GM12878 (cell line): ENCODE data around the gene FFAR3. TPM values are rescaled to one million over a fixed set of nuclear protein-coding genes. Genes with fewer than 3 reads are reported as not detected.

Source experiments
- CREB1 ChIP-seq: IDR thresholded peaks from 2 replicates; pipeline ENCODE4 v1.6.1; 2012; ENCODE audit warnings: low read depth, mild to moderate bottlenecking, inconsistent platforms
- CREM ChIP-seq: IDR thresholded peaks from 2 replicates; pipeline ENCODE4 v1.6.1; 2014; ENCODE audit warnings: antibody characterized with exemption, low read depth
- DPF2 ChIP-seq: fragments of 450-650 bp; IDR thresholded peaks from 2 replicates; pipeline ENCODE4 v1.6.1; 2017; ENCODE audit warnings: mild to moderate bottlenecking
- EGR1 ChIP-seq, 2 experiments: IDR thresholded peaks; 1 replicate in 1 of 2; 2 replicates in 1 of 2; pipeline ENCODE4 v1.6.1; 2011 to 2012; ENCODE audit warnings: low read depth in 2 of 2, low read length in 2 of 2, borderline replicate concordance in 1 of 2, mild to moderate bottlenecking in 1 of 2, moderate library complexity in 1 of 2
- GABPA ChIP-seq: IDR thresholded peaks from 2 replicates; pipeline ENCODE4 v1.6.1; 2014; ENCODE audit warnings: antibody characterized with exemption, low read depth, mild to moderate bottlenecking, inconsistent platforms
- JUNB ChIP-seq: IDR thresholded peaks from 2 replicates; pipeline ENCODE4 v1.6.1; 2016; ENCODE audit warnings: antibody characterized with exemption, mild to moderate bottlenecking
- KDM1A ChIP-seq: fragments of 200-600 bp; sonication (generic); IDR thresholded peaks from 2 replicates; pipeline ENCODE4 v1.6.1; 2016; ENCODE audit warnings: borderline replicate concordance
- MLLT1 ChIP-seq: fragments of 450-650 bp; IDR thresholded peaks from 2 replicates; pipeline ENCODE4 v1.6.1; 2016; ENCODE audit warnings: mild to moderate bottlenecking
- RFX5 ChIP-seq: IDR thresholded peaks from 2 replicates; pipeline ENCODE4 v1.6.1; 2011; ENCODE audit warnings: low read depth, low read length, improper control_type of control experiment
- SIX5 ChIP-seq: IDR thresholded peaks from 2 replicates; pipeline ENCODE4 v1.6.1; 2011; ENCODE audit warnings: mild to moderate bottlenecking, low read depth, low read length, moderate library complexity; ENCODE audit not compliant: severe bottlenecking
- SMAD5 ChIP-seq: IDR thresholded peaks from 2 replicates; pipeline ENCODE4 v1.6.1; 2016; ENCODE audit warnings: antibody characterized with exemption, low read depth
- SP1 ChIP-seq: IDR thresholded peaks from one replicate; pipeline ENCODE4 v1.6.1; 2011; ENCODE audit warnings: low read depth, low read length
- SPI1 ChIP-seq: IDR thresholded peaks from 2 replicates; pipeline ENCODE4 v1.6.1; 2011; ENCODE audit warnings: low read depth, mild to moderate bottlenecking, low read length, moderate library complexity, borderline replicate concordance; ENCODE audit not compliant: insufficient read depth
- TARDBP ChIP-seq: IDR thresholded peaks from 2 replicates; pipeline ENCODE4 v1.6.1; 2016; ENCODE audit warnings: borderline replicate concordance
- YBX1 ChIP-seq: fragments of 450-650 bp; IDR thresholded peaks from 2 replicates; pipeline ENCODE4 v1.6.1; 2016; ENCODE audit warnings: antibody characterized with exemption
- ZNF207 ChIP-seq: fragments of 450-650 bp; IDR thresholded peaks from 2 replicates; pipeline ENCODE4 v1.6.1; 2014; ENCODE audit warnings: antibody characterized with exemption, mild to moderate bottlenecking, borderline replicate concordance
- polyA plus RNA-seq, 11 experiments: library from polyadenylated mRNA; depleted of rRNA in 4 of 11; unstranded in 6 of 11; stranded (reverse) in 5 of 11; fragments of >200 nt; fragmentation: Nextera tagmentation in 4 of 11; fragmentation: Illumina TruSeq in 1 of 11; extraction: Ambion mirVana in 4 of 11; extraction: Trizol in 1 of 11; gene quantifications; 1 replicate in 1 of 11; 2 replicates in 10 of 11; pipeline versions ENCODE4 v1.2.1 to v1.2.3, GENCODE V29; 2011 to 2016; ENCODE audit warnings: inconsistent platforms in 2 of 11, missing spikeins in 2 of 11, low read depth in 1 of 11
- total RNA-seq, 4 experiments: library from RNA; depleted of rRNA in 3 of 4; stranded (reverse); fragments of >200 nt in 3 of 4; fragmentation: Illumina TruSeq in 1 of 4; extraction: Trizol in 1 of 4; gene quantifications; 2 replicates each; pipeline versions ENCODE4 v1.2.1 to v1.2.3, GENCODE V29; 2013 to 2021
- TF ChIP-seq, protein P1 (sequence below): IDR thresholded peaks from 2 replicates; pipeline ENCODE4 v1.6.1; 2012; ENCODE audit warnings: low read depth, low read length, improper control_type of control experiment
- TF ChIP-seq, protein P2 (sequence below): IDR thresholded peaks from 2 replicates; pipeline ENCODE4 v1.6.1; 2011; ENCODE audit warnings: low read depth, mild to moderate bottlenecking, low read length, moderate library complexity, borderline replicate concordance; ENCODE audit errors: extremely low read depth
- TF ChIP-seq, protein P3 (sequence below): fragments of 450-650 bp; formaldehyde crosslinking; IDR thresholded peaks from 2 replicates; pipeline ENCODE4 v1.5.0; 2022; ENCODE audit warnings: mild to moderate bottlenecking, missing genetic modification characterization
- TF ChIP-seq, protein P4 (sequence below): fragments of 450-650 bp; IDR thresholded peaks from 2 replicates; pipeline ENCODE4 v1.6.1; 2018; ENCODE audit warnings: mild to moderate bottlenecking, low read depth, moderate library complexity; ENCODE audit not compliant: partially characterized antibody

FFAR3 gene
- total and polyA plus RNA-seq, 10 of the 15 experiments (the other 5 are each of a cell fraction or from before 2014, with no cell fraction given), result 0.15 to 0.18 TPM; not detected in 8

DNA sequence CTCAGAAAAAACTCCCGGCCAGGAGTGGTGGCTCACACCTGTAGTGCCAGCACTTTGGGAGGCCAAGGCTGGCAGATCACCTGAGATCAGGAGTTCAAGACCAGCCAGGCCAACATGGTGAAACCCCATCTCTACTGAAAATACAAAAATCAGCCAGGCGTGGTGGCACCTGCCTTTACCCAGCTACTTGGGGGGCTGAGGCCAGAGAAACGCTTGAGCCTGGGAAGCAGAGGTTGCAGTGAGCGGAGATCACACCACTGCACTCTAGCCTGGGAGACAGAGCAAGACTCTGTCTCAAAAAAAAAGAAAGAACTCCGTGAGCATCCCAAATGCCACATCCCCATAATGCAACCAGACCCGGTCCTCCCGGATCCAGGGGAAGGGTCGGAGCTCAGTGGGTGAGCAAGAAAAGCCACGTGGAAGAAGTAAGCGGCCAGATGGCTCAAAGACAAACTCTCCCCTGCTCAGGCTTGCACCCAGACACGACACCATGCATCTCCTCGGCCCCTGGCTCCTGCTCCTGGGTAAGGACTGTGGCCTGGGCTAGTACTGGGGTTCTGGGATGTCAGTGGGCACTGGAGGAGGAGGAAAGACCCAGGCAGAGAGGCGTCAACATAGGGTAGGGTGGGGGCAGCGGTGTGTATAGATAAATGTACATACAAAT is 26.6 kb upstream of the FFAR3 start (continued):
- TF ChIP-seq, protein P1, sequence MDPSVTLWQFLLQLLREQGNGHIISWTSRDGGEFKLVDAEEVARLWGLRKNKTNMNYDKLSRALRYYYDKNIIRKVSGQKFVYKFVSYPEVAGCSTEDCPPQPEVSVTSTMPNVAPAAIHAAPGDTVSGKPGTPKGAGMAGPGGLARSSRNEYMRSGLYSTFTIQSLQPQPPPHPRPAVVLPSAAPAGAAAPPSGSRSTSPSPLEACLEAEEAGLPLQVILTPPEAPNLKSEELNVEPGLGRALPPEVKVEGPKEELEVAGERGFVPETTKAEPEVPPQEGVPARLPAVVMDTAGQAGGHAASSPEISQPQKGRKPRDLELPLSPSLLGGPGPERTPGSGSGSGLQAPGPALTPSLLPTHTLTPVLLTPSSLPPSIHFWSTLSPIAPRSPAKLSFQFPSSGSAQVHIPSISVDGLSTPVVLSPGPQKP, result no peak
- TF ChIP-seq RFX5 (no peak), SP1 (no peak), GABPA (no peak), SMAD5 (0 out of 2 replicates have a peak, but pooled peaks have one; percentile 10), EGR1 (IDR thresholded peaks at IDR 0.05; ENCODE audit: borderline replicate concordance in 1 of 2, low read depth in 2 of 2, low read length in 2 of 2) (no peak), MLLT1 (peak; percentile 14; the same call in 1 of the 2 replicates), TARDBP (no peak), JUNB (no peak), CREB1 (no peak), SIX5 (no peak), DPF2 (no peak), ZNF207 (no peak; the same call in 1 of the 2 replicates), KDM1A (no peak), YBX1 (no peak), CREM (no peak), SPI1 (no peak)
- TF ChIP-seq, protein P2, sequence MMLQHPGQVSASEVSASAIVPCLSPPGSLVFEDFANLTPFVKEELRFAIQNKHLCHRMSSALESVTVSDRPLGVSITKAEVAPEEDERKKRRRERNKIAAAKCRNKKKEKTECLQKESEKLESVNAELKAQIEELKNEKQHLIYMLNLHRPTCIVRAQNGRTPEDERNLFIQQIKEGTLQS, result no peak
- TF ChIP-seq, protein P3, sequence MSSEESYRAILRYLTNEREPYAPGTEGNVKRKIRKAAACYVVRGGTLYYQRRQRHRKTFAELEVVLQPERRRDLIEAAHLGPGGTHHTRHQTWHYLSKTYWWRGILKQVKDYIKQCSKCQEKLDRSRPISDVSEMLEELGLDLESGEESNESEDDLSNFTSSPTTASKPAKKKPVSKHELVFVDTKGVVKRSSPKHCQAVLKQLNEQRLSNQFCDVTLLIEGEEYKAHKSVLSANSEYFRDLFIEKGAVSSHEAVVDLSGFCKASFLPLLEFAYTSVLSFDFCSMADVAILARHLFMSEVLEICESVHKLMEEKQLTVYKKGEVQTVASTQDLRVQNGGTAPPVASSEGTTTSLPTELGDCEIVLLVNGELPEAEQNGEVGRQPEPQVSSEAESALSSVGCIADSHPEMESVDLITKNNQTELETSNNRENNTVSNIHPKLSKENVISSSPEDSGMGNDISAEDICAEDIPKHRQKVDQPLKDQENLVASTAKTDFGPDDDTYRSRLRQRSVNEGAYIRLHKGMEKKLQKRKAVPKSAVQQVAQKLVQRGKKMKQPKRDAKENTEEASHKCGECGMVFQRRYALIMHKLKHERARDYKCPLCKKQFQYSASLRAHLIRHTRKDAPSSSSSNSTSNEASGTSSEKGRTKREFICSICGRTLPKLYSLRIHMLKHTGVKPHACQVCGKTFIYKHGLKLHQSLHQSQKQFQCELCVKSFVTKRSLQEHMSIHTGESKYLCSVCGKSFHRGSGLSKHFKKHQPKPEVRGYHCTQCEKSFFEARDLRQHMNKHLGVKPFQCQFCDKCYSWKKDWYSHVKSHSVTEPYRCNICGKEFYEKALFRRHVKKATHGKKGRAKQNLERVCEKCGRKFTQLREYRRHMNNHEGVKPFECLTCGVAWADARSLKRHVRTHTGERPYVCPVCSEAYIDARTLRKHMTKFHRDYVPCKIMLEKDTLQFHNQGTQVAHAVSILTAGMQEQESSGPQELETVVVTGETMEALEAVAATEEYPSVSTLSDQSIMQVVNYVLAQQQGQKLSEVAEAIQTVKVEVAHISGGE (CRISPR knock-in tag), result no peak
- TF ChIP-seq, protein P4, sequence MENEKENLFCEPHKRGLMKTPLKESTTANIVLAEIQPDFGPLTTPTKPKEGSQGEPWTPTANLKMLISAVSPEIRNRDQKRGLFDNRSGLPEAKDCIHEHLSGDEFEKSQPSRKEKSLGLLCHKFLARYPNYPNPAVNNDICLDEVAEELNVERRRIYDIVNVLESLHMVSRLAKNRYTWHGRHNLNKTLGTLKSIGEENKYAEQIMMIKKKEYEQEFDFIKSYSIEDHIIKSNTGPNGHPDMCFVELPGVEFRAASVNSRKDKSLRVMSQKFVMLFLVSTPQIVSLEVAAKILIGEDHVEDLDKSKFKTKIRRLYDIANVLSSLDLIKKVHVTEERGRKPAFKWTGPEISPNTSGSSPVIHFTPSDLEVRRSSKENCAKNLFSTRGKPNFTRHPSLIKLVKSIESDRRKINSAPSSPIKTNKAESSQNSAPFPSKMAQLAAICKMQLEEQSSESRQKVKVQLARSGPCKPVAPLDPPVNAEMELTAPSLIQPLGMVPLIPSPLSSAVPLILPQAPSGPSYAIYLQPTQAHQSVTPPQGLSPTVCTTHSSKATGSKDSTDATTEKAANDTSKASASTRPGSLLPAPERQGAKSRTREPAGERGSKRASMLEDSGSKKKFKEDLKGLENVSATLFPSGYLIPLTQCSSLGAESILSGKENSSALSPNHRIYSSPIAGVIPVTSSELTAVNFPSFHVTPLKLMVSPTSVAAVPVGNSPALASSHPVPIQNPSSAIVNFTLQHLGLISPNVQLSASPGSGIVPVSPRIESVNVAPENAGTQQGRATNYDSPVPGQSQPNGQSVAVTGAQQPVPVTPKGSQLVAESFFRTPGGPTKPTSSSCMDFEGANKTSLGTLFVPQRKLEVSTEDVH, result no peak
